Measurements from ENCODE around the gene DOCK4. TPM values are rescaled to one million over a fixed set of nuclear protein-coding genes. Genes with fewer than 3 reads are reported as not detected.

DOCK4 gene
- total RNA-seq, 1 donor from 2014 or later, result 32.2 TPM

DNA sequence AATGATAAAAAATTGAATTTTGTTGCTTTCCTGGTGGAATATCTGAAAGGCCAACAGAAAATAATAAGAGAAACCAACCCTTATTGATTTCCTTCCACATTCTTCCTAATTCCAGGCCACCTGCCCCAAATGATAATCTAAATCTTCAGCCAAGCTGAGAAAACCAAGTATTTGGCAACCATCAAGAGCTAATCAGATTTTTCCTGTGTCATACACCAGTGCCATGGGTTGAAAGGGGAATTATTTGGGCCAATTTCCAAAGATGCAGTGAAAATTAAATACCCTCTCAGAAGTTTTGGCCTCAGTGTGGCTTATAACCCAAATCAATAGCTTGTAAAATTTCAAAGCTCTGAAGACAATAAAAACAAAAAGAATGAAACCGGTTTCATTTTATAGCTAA is 70.4 kb downstream of the DOCK4 start:
- TF ChIP-seq CTCF (IDR thresholded peaks at IDR 0.05; ENCODE audit: insufficient read depth, low read depth, low read length), result no peak
- TF ChIP-seq EZH2 (IDR thresholded peaks at IDR 0.05; ENCODE audit: insufficient read depth, low read length), result no peak
- Mint-ChIP-seq H3K27me3 (ENCODE audit: low read depth, unreplicated experiment) (no peaks in the 10 kb centered on the region), H3K36me3 (ENCODE audit: low read depth, unreplicated experiment) (no peaks in the 10 kb centered on the region), H3K27ac (ENCODE audit: unreplicated experiment) (no peak overlapping the region), H3K4me1 (ENCODE audit: low read depth, unreplicated experiment) (peaks cover 23% of the 10 kb centered on the region), H3K4me3 (ENCODE audit: unreplicated experiment) (no peak overlapping the region), H3K9me3 (ENCODE audit: unreplicated experiment) (no peaks in the 10 kb centered on the region)
- FAIRE-seq (no peak), DNase-seq (ENCODE audit: low read depth) (no peak)
- Histone ChIP-seq H3K9me3 (ENCODE audit: insufficient read depth, low read depth, low read length) (no peaks in the 10 kb centered on the region), H3K4me3 (ENCODE audit: insufficient read depth, low read depth, low read length) (no peak overlapping the region), H3K9ac (ENCODE audit: low read length) (no peak overlapping the region), H3K27ac (ENCODE audit: low read depth, low read length) (no peak overlapping the region), H3K36me3 (ENCODE audit: insufficient read depth, low read length) (no peaks in the 10 kb centered on the region), H3K27me3 (ENCODE audit: insufficient read depth, low read length) (no peaks in the 10 kb centered on the region), H3K4me1 (ENCODE audit: insufficient read depth, low read length) (peaks cover 6% of the 10 kb centered on the region), H3K79me2 (ENCODE audit: insufficient read depth, low read length) (peaks cover 10% of the 10 kb centered on the region), H3K4me2 (ENCODE audit: low read length) (no peak overlapping the region), H4K20me1 (ENCODE audit: insufficient read depth, low read length) (no peaks in the 10 kb centered on the region), H2AFZ (ENCODE audit: low read depth, low read length) (no peak overlapping the region)

DNA sequence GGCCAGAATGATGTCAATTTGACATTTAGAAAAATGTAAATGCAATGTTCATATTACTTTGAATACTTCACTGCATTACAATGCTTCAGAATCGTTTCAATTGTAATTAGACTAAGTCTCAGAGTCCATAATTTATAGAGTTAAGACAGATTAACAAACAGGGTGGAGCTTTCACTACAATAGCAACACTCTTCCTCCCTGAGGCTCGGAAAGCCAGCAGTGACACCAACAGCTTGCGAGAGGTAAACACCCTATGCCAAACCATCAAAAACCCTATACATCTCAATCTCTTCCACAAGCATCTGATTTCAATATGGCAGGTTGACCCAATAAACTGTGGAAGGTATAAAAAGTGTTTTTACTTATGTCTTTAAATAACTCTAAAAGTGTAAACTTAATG is 72.2 kb downstream of the DOCK4 start:
- no peak overlapping the region for H3K4me3 ChIP-seq (ENCODE audit: insufficient read depth, low read depth, low read length)
- Mint-ChIP-seq H3K4me3 (ENCODE audit: unreplicated experiment) (no peak overlapping the region), H3K27me3 (ENCODE audit: low read depth, unreplicated experiment) (no peaks in the 10 kb centered on the region), H3K9me3 (ENCODE audit: unreplicated experiment) (no peaks in the 10 kb centered on the region), H3K27ac (ENCODE audit: unreplicated experiment) (no peak overlapping the region), H3K36me3 (ENCODE audit: low read depth, unreplicated experiment) (no peaks in the 10 kb centered on the region), H3K4me1 (ENCODE audit: low read depth, unreplicated experiment) (peaks cover 17% of the 10 kb centered on the region)
- no peak overlapping the region for H3K4me2 ChIP-seq (ENCODE audit: low read length)
- peaks cover 6% of the 10 kb centered on the region for H3K4me1 ChIP-seq (ENCODE audit: insufficient read depth, low read length)
- no peak overlapping the region for H3K9ac ChIP-seq (ENCODE audit: low read length)
- no peak overlapping the region for H3K27ac ChIP-seq (ENCODE audit: low read depth, low read length)
- TF ChIP-seq EZH2 (IDR thresholded peaks at IDR 0.05; ENCODE audit: insufficient read depth, low read length) (no peak), CTCF (IDR thresholded peaks at IDR 0.05; ENCODE audit: insufficient read depth, low read depth, low read length) (no peak)
- H3K36me3 ChIP-seq (ENCODE audit: insufficient read depth, low read length), result no peaks in the 10 kb centered on the region
- H3K79me2 ChIP-seq (ENCODE audit: insufficient read depth, low read length), result peaks cover 11% of the 10 kb centered on the region
- no peak for FAIRE-seq
- no peak overlapping the region for H2AFZ ChIP-seq (ENCODE audit: low read depth, low read length)
- H3K27me3 ChIP-seq (ENCODE audit: insufficient read depth, low read length), result no peaks in the 10 kb centered on the region
- DNase-seq (ENCODE audit: low read depth), result no peak
- no peaks in the 10 kb centered on the region for H4K20me1 ChIP-seq (ENCODE audit: insufficient read depth, low read length)
- H3K9me3 ChIP-seq (ENCODE audit: insufficient read depth, low read depth, low read length), result no peaks in the 10 kb centered on the region

GRCh38 chr7:112133328-112133727 is 72.9 kb downstream of the DOCK4 start:
- no peak overlapping the region for H3K4me3 ChIP-seq (ENCODE audit: insufficient read depth, low read depth, low read length)
- H3K4me1 Mint-ChIP-seq (ENCODE audit: low read depth, unreplicated experiment), result peaks cover 17% of the 10 kb centered on the region
- no peak for TF ChIP-seq CTCF (IDR thresholded peaks at IDR 0.05; ENCODE audit: insufficient read depth, low read depth, low read length)
- no peak for TF ChIP-seq EZH2 (IDR thresholded peaks at IDR 0.05; ENCODE audit: insufficient read depth, low read length)
- DNase-seq (ENCODE audit: low read depth), result no peak
- H3K4me3 Mint-ChIP-seq (ENCODE audit: unreplicated experiment), result no peak overlapping the region
- H2AFZ ChIP-seq (ENCODE audit: low read depth, low read length), result no peak overlapping the region
- no peak overlapping the region for H3K27ac ChIP-seq (ENCODE audit: low read depth, low read length)
- H3K27me3 ChIP-seq (ENCODE audit: insufficient read depth, low read length), result no peaks in the 10 kb centered on the region
- H3K79me2 ChIP-seq (ENCODE audit: insufficient read depth, low read length), result peaks cover 11% of the 10 kb centered on the region
- no peak overlapping the region for H3K4me2 ChIP-seq (ENCODE audit: low read length)
- FAIRE-seq, result no peak
- no peaks in the 10 kb centered on the region for H4K20me1 ChIP-seq (ENCODE audit: insufficient read depth, low read length)
- no peaks in the 10 kb centered on the region for H3K36me3 ChIP-seq (ENCODE audit: insufficient read depth, low read length)
- H3K9me3 ChIP-seq (ENCODE audit: insufficient read depth, low read depth, low read length), result no peaks in the 10 kb centered on the region
- H3K27ac Mint-ChIP-seq (ENCODE audit: unreplicated experiment), result no peak overlapping the region
- H3K36me3 Mint-ChIP-seq (ENCODE audit: low read depth, unreplicated experiment), result no peaks in the 10 kb centered on the region
- H3K27me3 Mint-ChIP-seq (ENCODE audit: low read depth, unreplicated experiment), result no peaks in the 10 kb centered on the region
- peaks cover 6% of the 10 kb centered on the region for H3K4me1 ChIP-seq (ENCODE audit: insufficient read depth, low read length)
- no peaks in the 10 kb centered on the region for H3K9me3 Mint-ChIP-seq (ENCODE audit: unreplicated experiment)
- no peak overlapping the region for H3K9ac ChIP-seq (ENCODE audit: low read length)
